Osteoblast (primary cell): ENCODE results near the gene SAMD3. TPM values are rescaled to one million over a fixed set of nuclear protein-coding genes. Genes with fewer than 3 reads are reported as not detected.

Experiments used
- DNase-seq: peaks from one replicate; pipeline ENCODE4 v3.0.0; 2011; ENCODE audit warnings: low spot score, mixed read lengths; ENCODE audit not compliant: insufficient read length; ENCODE audit errors: missing footprints
- H2AFZ ChIP-seq: 2 replicates; pipeline ENCODE4 v1.6.0; 2011; ENCODE audit warnings: mild to moderate bottlenecking, low read length
- H3K27ac ChIP-seq: 2 replicates; pipeline ENCODE4 v1.5.1; 2011; ENCODE audit warnings: mild to moderate bottlenecking, low read depth, low read length, moderate library complexity
- H3K27me3 ChIP-seq: 2 replicates; pipeline ENCODE4 v1.6.0; 2012; ENCODE audit warnings: mild to moderate bottlenecking, control low read depth, inconsistent platforms, low read length, moderate library complexity; ENCODE audit not compliant: insufficient read depth
- H3K36me3 ChIP-seq: 2 replicates; pipeline ENCODE4 v1.5.1; 2011; ENCODE audit warnings: mild to moderate bottlenecking, low read length, control low read depth, moderate library complexity; ENCODE audit not compliant: insufficient read depth
- H3K4me1 ChIP-seq: 2 replicates; pipeline ENCODE4 v1.5.1; 2011; ENCODE audit warnings: mild to moderate bottlenecking, low read length, control low read depth, moderate library complexity; ENCODE audit not compliant: insufficient read depth
- H3K4me2 ChIP-seq: 2 replicates; pipeline ENCODE4 v1.6.0; 2011; ENCODE audit warnings: mild to moderate bottlenecking, low read length; ENCODE audit not compliant: insufficient read depth
- H3K4me3 ChIP-seq: fragments of 200-600 bp; sonication (generic); 3 replicates; pipeline ENCODE4 v1.5.1; 2012; ENCODE audit warnings: mild to moderate bottlenecking, low read length, inconsistent platforms; ENCODE audit not compliant: insufficient read depth
- H3K79me2 ChIP-seq: 2 replicates; pipeline ENCODE4 v1.6.0; 2012; ENCODE audit warnings: mild to moderate bottlenecking, low read length, control low read depth, inconsistent platforms; ENCODE audit not compliant: insufficient read depth
- H3K9me3 ChIP-seq: 2 replicates; pipeline ENCODE4 v1.5.1; 2011; ENCODE audit warnings: low read depth, low read length, control low read depth
- H4K20me1 ChIP-seq: 2 replicates; pipeline ENCODE4 v1.6.0; 2012; ENCODE audit warnings: mild to moderate bottlenecking, low read length, control low read depth; ENCODE audit not compliant: insufficient read depth
- total RNA-seq: library from RNA; depleted of rRNA; stranded (reverse); fragments of >200 nt; gene quantifications from 2 replicates; pipeline ENCODE4 v1.2.3, GENCODE V29; 2012
- TF ChIP-seq, protein P1 (sequence below): IDR thresholded peaks from 2 replicates; pipeline ENCODE4 v1.5.1; 2011; ENCODE audit warnings: mild to moderate bottlenecking, low read depth, low read length, moderate library complexity; ENCODE audit errors: extremely low read depth

SAMD3 gene
- total RNA-seq, 1 donor, result 0.72 TPM

DNA sequence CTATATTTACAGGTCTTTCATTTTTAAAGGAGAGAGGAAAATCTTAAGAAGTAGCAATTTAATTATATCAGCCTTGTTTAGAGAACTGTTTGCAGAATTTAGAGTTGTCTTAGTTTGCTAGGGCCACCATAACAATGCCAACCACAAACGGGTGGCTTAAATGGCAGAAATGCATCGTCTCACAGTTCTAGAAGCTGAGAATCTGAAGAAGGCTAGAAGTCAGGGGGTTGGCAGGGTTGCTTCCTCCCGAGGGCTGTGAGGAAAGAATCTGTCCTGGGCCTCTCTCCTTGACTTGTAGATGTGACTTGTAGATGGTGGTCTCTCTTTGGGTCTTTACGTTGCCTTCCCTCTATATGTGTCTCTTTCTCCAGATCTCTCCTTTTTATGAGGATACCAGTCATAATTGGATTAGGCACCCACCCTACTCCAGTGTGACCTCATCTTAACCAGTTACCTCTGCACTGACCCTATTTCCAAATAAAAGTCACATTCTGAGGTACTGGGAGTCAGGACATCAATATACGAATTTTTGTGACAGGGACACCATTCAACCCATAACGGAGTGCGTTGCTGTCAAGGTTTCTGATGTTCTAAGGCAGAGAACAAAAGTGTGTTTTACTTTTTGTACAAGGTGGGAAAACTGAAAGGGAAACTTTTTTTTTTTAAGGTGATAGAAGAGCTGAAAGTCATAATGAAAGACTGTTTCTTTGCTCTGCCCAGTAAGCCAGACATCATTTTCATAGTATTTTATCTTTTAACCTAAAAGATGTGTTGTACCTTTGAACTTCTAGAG is 84.4 kb downstream of the SAMD3 start:
- Histone ChIP-seq H3K27ac (no peak overlapping the region), H4K20me1 (no peaks in the 10 kb centered on the region), H3K27me3 (no peaks in the 10 kb centered on the region), H3K4me2 (no peak overlapping the region), H3K79me2 (no peaks in the 10 kb centered on the region), H3K4me1 (no peaks in the 10 kb centered on the region), H3K36me3 (no peaks in the 10 kb centered on the region), H3K9me3 (no peaks in the 10 kb centered on the region), H2AFZ (no peak overlapping the region), H3K4me3 (no peak overlapping the region)
- TF ChIP-seq, protein P1, sequence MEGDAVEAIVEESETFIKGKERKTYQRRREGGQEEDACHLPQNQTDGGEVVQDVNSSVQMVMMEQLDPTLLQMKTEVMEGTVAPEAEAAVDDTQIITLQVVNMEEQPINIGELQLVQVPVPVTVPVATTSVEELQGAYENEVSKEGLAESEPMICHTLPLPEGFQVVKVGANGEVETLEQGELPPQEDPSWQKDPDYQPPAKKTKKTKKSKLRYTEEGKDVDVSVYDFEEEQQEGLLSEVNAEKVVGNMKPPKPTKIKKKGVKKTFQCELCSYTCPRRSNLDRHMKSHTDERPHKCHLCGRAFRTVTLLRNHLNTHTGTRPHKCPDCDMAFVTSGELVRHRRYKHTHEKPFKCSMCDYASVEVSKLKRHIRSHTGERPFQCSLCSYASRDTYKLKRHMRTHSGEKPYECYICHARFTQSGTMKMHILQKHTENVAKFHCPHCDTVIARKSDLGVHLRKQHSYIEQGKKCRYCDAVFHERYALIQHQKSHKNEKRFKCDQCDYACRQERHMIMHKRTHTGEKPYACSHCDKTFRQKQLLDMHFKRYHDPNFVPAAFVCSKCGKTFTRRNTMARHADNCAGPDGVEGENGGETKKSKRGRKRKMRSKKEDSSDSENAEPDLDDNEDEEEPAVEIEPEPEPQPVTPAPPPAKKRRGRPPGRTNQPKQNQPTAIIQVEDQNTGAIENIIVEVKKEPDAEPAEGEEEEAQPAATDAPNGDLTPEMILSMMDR, result no peak
- DNase-seq, result no peak

DNA sequence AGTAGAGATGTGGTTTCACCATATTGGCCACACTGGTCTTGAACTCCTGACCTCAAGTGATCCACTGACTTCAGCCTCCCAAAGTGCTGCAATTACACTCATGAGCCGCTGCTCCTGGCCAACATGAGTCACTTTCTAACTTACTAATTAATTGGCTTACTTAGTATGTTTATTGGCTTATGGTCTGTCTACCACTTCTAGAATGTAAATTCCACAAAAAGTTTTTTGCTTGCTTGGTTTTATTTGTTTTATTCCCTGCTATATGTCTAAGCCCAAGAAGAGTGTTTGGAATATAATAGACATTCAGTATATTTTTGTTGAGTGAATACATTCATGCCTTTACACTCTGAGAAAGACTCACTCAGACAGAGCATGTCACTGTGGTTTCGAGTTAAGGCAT is 86.0 kb downstream of the SAMD3 start:
- Histone ChIP-seq H3K27me3 (no peaks in the 10 kb centered on the region), H3K9me3 (no peaks in the 10 kb centered on the region), H2AFZ (no peak overlapping the region), H3K79me2 (no peaks in the 10 kb centered on the region), H3K4me2 (no peak overlapping the region), H4K20me1 (no peaks in the 10 kb centered on the region), H3K27ac (no peak overlapping the region), H3K4me3 (no peak overlapping the region), H3K36me3 (no peaks in the 10 kb centered on the region), H3K4me1 (no peaks in the 10 kb centered on the region)
- TF ChIP-seq, protein P1, result no peak
- DNase-seq, result no peak

DNA sequence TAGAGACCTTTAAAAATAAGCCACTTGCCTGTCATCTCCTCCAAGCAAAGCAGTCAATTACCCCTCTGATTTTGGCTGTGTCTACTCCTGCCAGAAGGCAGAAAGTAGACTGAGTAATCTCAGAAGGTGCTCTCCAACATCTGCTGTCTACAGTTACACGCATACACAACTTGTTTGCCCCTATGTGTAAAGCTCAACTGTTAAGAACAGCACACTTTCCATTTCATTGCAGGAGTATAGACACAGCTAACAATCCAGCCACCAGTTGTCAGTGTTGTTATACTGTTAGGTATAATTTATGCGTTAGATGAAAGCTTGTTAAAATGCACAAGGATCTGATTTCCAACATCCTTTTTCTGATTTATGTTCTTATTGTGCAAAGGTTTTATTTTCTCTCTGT is 88.2 kb downstream of the SAMD3 start:
- Histone ChIP-seq H3K4me2 (no peak overlapping the region), H2AFZ (no peak overlapping the region), H3K27me3 (no peaks in the 10 kb centered on the region), H3K79me2 (no peaks in the 10 kb centered on the region), H3K27ac (no peak overlapping the region), H3K4me3 (no peak overlapping the region), H3K36me3 (no peaks in the 10 kb centered on the region), H3K9me3 (no peaks in the 10 kb centered on the region), H4K20me1 (no peaks in the 10 kb centered on the region), H3K4me1 (peaks cover 3% of the 10 kb centered on the region)
- TF ChIP-seq, protein P1, result no peak
- DNase-seq, result no peak

DNA sequence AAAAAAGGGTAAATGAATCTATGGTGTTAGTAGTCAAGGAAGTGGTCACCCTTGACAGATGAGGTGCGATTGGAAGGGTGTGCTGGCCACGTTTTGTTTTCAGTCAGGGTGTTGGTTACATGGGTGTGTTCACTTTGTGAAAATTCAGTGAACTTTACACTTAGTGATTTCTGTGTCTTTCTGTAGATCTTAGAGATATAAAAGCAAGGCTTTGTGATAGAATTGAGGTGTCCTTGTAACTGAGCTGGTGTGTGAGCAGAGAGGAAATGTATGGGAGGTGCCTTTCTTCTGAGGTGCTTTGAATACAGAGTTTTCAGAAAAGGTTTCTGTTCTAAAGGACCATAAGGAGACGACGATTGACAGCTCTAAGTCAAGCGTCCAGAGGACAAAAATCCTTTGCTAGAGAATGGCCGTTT is 90.5 kb downstream of the SAMD3 start:
- peaks cover 6% of the 10 kb centered on the region for H3K4me1 ChIP-seq
- no peak overlapping the region for H3K27ac ChIP-seq

More for the DNA sequence above, 90.5 kb downstream of the SAMD3 start:
- no peak overlapping the region for H3K4me2 ChIP-seq
- no peaks in the 10 kb centered on the region for H3K27me3 ChIP-seq
- TF ChIP-seq, protein P1, result no peak
- no peaks in the 10 kb centered on the region for H3K9me3 ChIP-seq
- H4K20me1 ChIP-seq, result no peaks in the 10 kb centered on the region
- no peaks in the 10 kb centered on the region for H3K79me2 ChIP-seq
- H2AFZ ChIP-seq, result no peak overlapping the region
- no peak overlapping the region for H3K4me3 ChIP-seq
- no peak for DNase-seq
- no peaks in the 10 kb centered on the region for H3K36me3 ChIP-seq
